CD4-positive, alpha-beta T cell treated with Interleukin-1 beta for 1 hour (primary cell): ENCODE data around the gene CCDC78.

Experiments
- DNase-seq, 2 donors: peaks; one replicate each; pipeline ENCODE4 v3.0.0-alpha.2; 2020 to 2022

CCDC78 gene

DNA sequence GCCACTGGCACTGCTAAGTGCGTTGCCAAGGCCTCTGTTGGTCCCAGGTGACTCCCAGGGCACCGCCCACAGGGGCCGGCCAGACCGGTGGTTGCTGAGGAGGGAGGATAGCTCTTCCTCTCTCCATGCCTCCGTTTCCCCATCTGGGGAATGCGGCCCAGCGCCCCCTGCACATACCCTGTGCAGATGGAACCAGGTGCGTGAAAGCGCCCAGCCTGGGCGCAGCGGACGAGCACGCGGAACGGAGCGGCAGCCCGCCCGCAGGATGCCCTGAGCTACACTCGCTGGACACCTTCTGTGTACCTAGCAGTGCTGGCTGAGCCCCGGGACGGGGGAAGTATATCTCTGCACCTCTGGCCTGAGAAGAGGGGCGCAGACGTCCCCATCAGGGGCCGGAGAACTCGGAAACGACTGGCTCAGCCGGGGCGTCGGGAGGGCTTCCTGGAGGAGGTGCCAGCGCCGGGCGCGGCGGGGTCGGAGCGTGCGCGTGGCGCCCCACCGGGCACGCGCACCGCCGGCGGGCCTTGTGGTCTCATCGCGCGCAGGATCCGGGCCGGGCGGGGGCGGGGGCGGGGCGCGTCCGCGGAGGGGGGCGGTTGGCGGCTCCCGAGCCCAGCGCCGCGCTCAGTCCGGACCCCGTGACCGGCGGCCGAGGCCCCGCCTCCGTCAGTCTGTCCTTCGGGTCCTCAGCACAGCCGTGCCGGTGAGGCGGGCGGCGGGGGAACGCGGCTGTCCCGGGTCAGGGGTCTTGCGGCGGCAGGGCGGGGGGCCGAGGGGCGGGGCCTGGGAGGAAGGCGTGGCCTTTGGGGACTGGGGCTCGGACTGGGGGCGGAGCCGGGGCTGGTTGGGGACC is at the start of gene CCDC78, which contains the start of gene HAGHL:
CCDC78 (minus strand) TSS at position 6 of the 853 bp plus-strand sequence. CDS start 76 bp downstream, outside the sequence.
HAGHL (plus strand) TSS at position 669 of the 853 bp plus-strand sequence. CDS start 404 bp downstream, outside the sequence.
- DNase-seq, result peak; percentile 68 to 75

DNA sequence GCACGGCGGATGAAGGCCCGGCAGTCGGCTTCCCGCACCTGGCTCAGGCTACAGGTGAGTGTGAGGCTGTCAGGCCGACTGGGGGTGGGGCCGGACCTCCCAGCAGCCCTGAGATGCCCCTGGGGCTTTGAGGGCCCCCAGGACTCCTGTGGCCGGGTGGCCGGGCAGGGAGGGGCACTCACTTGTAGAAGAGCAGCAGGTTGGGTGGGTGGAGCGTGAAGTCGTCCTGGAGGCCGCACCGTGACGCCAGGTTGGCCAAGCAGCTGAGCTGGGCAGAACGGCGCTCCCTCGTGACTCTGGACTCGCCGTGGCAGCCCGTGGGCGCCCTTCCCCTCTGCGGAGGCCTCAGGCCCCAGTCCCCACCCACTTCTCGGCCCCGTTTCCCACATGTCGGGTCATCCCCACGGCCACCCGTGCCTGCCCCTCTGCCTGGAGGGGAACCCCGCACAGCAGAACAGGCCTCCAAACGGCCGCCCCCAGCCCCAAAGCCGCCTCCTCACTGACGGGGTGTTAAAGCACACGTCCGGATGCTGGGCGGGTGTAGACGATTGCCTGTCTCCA is 49.1 kb upstream of the CCDC78 start:
- no peak for DNase-seq

- no peak for DNase-seq
These were observed 48.1 kb upstream of the CCDC78 start for GRCh38 chr16:774086-775001.

GRCh38 chr16:772959-773358 is 46.7 kb upstream of the CCDC78 start:
- DNase-seq, result no peak

DNA sequence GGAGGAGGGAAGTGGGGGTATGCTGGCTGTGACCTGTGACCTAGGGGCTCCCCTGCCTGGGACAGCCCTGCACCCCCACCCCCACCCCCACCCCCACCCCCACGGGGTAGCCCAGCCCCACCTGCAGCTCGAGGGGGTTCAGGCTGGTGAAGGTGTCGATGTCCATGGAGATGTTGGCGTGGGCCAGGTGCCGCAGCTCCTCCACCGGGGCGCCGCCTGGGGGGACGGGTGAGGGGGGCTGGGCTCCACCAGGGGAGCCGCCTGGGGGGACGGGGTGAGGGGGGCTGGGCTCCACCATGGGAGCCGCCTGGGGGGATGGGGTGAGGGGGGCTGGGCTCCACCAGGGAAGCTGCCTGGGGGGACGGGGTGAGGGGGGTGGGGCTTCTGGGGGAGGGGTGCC is 44.2 kb upstream of the CCDC78 start:
- no peak for DNase-seq

GRCh38 chr16:769934-770333 is 43.7 kb upstream of the CCDC78 start:
- DNase-seq, result no peak

- no peak for DNase-seq
These were observed 43.0 kb upstream of the CCDC78 start for GRCh38 chr16:769184-769784.

GRCh38 chr16:768428-768827 is 42.2 kb upstream of the CCDC78 start:
- DNase-seq, result no peak

DNA sequence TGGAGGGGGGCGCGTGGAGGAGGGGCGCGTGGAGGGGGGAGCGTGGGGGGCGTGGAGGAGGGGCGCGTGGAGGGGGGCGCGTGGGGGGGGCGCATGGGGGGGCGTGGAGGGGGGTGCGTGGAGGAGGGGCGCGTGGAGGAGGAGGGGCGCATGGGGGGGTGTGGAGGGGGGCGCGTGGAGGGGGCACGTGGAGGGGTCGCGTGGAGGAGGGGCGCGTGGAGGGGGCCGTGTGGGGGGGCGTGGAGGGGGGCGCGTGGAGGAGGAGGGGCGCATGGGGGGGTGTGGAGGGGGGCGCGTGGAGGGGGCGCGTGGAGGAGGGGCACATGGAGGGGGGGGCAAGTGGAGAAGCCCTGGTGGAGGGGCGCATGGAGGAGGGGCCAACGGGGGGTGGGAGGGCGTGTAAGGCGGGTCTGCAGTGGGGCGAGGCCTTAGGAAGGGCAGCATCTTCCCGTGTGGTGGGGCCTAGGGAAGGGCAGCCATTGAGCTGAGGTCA is 41.5 kb upstream of the CCDC78 start:
- no peak for DNase-seq

DNA sequence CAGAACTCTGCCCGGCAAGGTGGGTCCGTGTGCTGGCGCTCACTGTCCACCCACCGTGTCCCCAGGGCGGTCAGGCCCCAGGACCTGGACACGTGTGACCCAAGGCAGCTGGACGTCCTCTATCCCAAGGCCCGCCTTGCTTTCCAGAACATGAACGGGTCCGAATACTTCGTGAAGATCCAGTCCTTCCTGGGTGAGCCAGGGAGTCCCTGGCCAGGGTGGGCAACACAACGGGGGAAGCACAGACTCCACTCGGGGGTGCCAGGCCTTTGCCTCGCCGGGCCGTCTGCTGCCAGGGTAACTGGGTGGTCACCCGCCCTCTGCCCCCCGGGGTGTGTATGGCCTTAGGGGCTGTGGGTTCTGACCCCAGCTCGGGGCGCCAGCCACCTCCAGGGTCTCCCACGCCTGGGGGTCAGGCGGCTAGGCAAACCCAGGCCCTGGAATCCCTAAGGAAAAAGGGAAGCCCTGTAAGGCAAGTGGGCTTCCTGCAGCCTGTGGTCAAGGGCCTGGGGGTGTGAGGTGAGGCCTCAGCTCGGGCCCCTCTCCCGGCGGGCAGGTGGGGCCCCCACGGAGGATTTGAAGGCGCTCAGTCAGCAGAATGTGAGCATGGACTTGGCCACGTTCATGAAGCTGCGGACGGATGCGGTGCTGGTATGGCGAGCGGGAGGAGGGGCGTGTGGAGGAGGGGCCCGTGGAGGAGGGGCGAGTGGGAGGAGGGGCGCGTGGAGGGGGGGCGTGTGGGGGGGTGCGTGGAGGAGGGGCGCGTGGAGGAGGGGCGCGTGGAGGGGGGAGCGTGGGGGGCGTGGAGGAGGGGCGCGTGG is 40.8 kb upstream of the CCDC78 start:
- no peak for DNase-seq

GRCh38 chr16:766008-766819 is 40.0 kb upstream of the CCDC78 start:
- DNase-seq, result no peak

DNA sequence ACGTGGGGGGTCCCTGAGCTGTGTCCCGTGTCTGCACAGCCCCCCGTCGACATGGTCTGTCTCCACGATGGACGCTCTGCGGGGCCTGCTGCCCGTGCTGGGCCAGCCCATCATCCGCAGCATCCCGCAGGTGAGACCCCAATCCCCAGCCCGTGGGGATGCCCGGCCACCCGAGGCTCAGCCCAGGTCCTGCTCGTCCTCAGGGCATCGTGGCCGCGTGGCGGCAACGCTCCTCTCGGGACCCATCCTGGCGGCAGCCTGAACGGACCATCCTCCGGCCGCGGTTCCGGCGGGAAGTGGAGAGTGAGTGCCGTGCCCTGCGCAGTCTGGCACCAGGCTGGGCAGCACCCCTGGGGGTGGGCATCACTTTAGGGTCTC is 39.2 kb upstream of the CCDC78 start:
- no peak for DNase-seq

DNA sequence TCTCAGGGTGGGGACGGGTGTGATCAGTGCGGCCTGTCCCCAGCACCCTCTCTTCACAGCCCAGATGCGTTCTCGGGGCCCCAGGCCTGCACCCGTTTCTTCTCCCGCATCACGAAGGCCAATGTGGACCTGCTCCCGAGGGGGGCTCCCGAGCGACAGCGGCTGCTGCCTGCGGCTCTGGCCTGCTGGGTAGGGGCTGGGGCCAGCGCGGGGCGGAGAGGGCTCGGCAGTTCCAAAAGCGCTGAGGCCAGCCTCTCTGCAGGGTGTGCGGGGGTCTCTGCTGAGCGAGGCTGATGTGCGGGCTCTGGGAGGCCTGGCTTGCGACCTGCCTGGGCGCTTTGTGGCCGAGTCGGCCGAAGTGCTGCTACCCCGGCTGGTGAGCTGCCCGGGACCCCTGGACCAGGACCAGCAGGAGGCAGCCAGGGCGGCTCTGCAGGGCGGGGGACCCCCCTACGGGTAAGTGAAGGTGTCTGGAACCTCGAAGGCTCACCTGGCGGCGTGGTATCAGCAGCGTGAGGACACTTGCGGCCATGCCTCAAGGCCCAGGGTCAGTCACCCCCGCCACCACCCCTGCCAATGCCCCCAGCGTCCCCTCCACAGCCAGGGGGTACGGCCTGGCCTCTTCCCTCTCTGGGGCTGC is 38.7 kb upstream of the CCDC78 start:
- no peak for DNase-seq

DNA sequence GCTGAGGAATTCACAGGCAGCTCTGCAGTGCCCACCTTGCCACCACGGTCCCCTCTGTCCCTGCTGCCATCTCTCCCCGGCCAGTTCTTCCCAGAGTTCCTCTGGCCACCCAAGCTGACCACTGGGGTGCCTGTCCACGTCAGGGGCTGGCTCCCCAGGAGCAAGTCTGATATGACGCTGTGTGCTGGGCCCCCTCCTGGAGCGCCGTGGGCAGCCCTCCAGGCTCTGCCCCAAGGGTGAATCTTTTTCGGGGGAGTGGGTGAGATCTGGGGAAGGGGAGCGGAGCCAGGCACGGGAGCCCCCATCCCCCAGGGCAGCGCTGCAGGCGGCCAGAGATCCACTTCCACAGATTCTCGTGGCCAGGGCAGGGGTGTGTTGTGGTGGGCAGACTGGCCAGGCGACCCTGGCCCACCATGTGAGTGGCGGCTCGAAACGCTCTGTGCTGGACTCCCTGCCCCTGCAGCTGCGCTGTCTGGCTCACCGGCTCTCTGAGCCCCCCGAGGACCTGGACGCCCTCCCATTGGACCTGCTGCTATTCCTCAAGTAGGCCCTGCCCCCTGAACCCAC is 38.0 kb upstream of the CCDC78 start:
- DNase-seq, result no peak

GRCh38 chr16:763369-764183 is 37.3 kb upstream of the CCDC78 start:
- DNase-seq, result no peak

GRCh38 chr16:762595-763268 is 36.5 kb upstream of the CCDC78 start:
- DNase-seq, result no peak

DNA sequence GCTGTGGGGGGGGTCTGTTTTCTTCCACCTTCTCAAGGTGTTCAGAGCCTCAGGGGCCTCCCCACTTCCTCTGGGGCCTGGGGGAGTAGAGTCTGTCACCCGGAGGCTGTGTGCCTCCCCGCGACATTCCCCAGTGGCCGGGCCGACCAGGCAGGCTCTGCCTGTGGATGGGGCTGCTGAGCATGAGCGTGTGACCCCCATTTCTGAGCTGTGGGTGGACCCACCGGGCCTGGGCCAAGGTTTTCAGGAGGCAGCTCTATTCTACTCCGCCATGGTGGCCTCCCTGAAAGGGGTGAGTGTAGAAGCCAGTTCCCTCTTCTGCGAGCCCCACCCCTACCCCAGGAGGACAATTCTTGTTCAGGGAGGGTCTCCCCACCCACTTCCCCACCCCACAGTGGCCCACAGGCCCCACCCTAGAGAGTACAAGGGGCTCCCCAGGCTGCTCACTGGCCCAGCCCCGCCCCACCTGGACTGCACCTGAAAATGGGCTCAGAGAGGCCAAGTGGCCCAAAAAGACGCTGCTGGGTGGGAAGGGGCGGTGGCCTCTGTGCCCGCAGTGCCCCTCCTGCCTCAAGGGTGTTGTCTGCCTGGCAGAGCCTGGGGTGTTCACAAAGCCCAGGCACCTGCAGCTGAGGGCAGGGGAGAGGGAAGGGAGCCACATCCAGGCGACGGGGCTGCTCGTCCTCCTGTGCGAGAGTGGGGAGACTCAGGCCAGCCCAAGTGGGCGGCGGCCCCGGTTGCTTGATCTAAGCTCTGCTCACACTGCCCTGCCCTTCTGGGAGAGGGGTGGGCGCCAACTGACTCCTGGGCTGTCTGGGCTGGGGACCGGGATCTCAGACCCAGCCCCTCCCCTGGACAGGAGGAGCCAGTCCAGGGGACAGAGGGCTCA is 35.6 kb upstream of the CCDC78 start:
- no peak for DNase-seq
